HL-60 (cell line): ENCODE data around the gene KBTBD4.

Experiments
- CTCF ChIP-seq: IDR thresholded peaks from one replicate; pipeline ENCODE4 v1.5.1; 2011; ENCODE audit warnings: low read length, control low read depth, inconsistent platforms; ENCODE audit not compliant: insufficient read depth
- POLR2AphosphoS5 ChIP-seq: IDR thresholded peaks from 2 replicates; pipeline ENCODE4 v1.6.1; 2012; ENCODE audit warnings: low read depth
- REST ChIP-seq: IDR thresholded peaks from 2 replicates; pipeline ENCODE4 v1.6.1; 2012; ENCODE audit warnings: low read depth; ENCODE audit not compliant: insufficient replicate concordance

- no peak for TF ChIP-seq CTCF
- TF ChIP-seq REST, result no peak
- TF ChIP-seq POLR2AphosphoS5, result no peak
Measured at GRCh38 chr11:47609675-47610074, 30.9 kb upstream of the KBTBD4 start.
